ENCODE measurements around the gene PRKCE.
A peak's percentile ranks its signal among the peaks of the same experiment; 100 is the strongest.
"Not testable (repeated sequence)": the region's sequence is repeated elsewhere in the genome, so short reads cannot be mapped to it uniquely, and the experiment has no call there.

Gene PRKCE

DNA sequence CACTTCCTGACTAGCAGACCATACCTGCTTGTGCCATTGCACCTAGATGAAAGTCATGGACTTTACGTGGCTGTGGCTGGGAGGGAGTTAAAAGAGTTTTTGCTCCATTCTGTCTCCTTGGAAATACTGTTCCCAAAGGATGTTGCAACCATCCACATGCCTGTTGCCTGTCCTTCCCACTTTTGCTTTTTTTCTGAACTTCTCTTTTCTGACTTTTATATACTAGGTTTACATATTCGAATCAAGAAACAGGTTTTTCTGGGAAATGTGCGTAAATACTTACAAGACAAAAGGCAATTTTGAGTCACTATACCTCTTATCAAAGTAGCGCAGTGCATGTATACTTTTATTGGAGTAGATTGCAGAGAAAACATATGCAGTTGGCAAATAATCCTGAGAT lies 244.8 kb downstream of the PRKCE start:
- no peak for DNase-seq

DNA sequence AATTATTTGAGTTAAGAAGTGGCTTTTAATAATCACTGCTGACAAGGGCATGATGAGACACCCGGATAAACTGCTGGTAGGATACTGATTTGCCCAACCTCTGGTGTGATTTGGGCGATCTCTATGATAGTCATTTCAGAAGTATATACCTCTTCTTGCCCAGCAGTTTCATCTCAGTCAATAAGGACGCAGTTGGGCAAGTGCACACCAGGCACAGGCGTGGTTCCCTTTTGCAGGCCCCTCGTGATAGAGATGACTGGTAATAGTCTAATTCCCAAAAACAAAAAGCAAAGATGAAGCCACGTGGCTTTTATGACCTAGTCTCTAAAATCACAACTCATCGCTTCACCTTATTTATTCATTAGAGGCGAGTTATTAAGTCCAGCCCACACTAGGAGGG lies 246.4 kb downstream of the PRKCE start:
- DNase-seq = no peak

DNA sequence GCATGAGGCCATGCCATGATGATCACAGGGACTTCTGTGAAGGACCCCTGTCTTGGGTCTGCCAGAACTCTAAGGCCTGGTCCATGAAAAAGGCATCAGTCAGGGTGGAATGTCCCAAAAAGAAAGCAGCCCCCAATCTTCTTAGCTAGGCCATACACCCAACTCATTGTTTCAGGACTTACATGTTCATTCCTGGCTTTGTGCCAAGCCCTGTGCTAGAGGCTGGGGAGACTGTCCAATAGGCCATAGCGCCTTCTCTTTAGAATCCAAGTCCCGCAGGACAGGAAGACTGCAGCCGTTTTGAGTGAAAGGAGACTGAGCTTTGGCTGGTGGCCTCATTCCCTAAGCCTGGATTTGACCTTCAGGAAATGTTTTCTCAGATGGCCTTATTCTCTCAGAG lies 247.3 kb downstream of the PRKCE start:
- DNase-seq = no peak

DNA sequence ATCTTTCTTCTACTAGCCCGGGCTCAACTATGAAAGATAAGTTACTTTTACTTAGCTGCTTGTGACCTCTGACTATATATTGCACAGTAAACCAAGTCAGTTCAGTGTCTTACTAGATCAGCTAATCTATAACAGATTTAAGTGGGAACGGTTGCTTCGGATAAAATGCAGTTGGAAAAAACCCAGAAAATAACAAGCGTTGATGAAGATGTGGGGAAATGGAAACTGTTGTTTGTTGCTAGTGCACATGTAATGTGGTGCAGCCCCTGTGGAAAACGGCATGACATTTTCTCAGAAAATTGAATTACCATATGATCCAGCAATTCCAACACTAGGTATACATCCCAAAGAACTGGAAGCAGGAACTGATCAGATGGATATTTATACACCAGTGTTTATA lies 248.5 kb downstream of the PRKCE start:
- DNase-seq = no peak

DNA sequence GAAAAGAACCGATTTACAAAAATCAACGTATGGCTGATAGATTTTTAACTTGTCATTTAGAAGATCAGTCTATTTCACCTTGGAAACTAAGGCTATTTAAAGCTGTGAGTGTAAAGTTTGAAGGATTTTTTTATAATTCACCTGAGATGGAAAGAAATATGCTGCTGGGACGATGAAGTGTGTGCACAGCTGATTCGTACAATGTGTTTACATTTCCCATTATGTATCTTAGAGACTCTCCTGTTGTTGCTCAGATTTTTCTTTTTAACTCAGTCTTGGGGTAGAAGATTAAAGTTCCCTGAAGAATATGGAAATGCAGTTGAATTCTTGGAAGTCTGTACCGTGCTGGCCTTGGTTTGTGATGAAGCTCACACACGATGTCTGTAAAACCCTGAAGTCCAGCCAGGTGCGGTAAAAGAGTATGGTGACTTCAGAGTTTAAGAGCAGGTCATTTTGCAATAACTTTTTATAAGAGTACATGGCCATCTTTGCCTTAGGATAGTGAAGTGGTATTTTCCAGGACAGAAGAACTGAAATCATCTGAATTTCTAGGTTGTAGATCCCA lies 250.1 kb downstream of the PRKCE start:
- DNase-seq = no peak

DNA sequence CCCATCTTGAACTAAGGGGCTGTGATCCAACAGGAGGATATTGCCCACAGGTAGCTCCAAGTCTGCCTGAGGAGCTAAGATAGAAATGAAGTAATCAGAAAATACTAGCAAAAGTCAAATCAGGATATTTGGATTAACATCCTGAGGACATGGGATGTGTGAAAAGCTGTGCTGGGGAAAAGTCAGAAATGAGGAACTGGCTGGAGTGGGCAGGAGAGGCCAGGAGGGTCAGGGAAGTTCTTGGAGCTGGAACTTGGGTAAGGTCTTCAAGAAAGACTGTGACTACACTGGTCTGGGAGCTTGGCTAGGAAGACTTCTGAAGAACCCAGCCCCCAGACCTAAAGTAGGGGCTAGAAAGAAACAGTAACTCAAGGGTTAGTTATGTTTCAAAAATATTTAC lies 250.9 kb downstream of the PRKCE start:
- no peak for DNase-seq

DNA sequence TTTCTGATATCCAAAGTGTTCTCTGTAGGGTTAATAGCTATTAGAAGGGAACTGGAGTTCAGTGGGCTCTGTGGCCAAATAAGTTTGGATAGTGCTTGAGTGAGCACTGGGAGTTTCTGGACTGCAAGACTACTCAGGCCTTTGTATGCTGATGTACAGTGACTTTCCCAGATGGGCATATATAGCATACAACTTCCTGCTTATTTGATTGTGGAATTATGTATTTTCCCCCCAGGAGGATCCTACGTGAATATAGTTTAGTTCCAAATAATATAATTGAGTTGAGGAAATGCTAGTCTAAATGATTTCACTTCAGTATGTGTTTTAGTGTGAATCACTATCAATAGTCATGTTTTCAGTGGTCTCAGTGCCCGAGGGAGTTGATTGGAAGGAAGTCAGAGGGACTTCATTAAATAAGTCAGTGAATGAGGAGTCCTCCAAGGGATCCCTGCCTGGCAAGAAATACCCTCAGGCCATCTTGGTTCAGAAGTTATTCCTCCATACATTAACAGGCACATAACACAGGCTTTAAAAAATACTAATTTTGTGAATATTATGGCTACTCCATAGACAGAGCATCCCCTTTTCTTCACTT lies 251.4 kb downstream of the PRKCE start:
- DNase-seq = no peak

DNA sequence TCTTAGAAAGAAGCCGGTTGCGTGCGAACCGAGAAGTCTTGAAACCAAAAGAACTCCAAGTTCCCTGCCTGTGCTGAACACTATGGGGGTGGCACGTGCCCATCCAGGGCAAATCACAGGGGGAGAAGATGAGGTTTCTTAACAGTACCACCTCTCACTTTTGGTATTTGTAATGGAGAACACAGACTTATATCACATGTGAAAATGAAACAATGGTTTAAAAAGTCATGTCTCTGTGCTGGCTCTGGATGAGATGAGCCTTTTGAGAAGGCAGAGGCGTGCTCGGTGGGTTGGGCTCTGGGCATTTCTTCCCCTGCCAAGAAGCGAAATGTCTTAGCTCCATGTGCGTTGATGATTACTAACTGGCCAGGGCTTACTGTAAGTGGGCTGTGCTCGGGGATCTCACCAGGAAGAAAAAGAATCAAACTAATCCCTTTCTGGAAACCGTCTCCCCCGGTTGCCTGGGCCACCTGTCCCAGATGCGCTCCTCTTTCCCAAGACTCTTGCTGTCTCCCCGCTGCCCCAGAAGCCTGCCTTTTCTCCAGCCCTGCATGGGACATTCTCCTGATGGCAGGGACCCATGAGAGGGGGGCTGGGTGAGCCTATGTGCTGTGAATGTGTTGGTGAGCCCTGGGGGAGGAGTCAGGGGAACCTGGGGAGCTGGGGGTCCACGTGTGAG lies 252.9 kb downstream of the PRKCE start:
- DNase-seq = no peak

DNA sequence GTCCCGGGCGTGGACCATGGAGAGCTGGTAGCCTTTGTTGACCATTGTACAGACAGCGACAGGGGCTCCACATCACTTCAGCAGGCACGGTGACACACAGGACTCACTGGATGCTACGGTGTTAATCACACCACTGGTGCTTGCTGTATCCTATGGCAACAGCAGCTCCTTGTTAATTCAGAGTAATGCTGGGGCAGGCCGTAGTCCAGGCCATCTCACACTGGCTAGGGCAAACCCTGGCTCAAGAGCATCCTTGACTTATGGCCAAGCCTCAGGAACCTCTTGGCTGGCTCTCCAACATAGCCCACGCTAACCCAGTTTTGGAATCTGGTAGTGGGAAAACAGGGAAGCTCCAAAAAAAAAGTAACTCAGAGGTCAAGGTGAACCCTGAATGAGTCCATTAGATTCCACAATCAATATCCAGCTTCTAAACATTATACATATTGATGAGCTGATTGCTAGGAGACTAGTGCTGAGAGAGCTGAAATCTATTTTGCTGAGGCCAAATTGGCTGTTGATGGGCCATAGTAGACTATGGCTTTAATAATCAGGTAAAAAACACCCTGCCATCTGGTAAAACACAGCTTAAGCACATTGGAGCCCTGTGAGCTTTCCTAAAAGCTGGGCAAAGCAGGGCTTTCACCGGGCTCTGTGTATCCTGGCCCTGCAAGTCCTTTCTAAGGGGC lies 253.6 kb downstream of the PRKCE start:
- peak; percentile 30 for DNase-seq

DNA sequence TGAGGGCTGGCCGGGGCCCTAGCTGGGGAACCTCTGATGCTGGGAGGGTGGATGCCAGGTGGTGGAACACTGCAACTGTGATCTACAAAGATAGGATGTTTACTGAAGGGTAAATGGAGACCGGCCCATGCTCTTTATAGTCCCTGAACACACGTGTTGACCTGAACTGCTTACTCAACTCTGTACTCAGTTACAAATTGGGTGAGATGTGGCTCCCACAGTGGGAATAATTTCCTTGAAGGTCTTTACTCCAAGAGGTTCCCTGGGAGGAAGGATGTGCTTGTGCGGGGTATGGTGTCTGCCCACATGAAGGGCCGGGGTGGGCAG lies 254.1 kb downstream of the PRKCE start:
- DNase-seq = no peak

DNA sequence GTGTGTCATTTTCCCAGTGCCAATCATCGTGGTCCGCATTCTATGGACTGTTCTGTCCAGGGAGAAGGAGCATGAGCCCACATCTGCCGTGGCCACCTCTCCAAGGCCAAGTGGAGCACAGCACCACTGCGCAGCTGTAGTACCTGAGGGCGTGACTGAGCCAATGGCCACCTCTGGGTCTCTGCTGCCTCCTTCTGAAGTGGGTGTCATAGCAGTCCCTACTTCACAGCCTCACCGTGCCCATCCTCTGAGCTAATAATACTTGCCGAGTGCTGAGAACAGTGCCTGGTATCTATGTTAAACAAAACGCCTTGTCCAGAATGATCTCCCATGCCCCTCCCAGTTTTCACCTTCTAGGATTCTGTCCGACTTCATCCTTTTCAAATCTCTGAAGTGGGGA lies 256.1 kb downstream of the PRKCE start:
- no peak for DNase-seq

DNA sequence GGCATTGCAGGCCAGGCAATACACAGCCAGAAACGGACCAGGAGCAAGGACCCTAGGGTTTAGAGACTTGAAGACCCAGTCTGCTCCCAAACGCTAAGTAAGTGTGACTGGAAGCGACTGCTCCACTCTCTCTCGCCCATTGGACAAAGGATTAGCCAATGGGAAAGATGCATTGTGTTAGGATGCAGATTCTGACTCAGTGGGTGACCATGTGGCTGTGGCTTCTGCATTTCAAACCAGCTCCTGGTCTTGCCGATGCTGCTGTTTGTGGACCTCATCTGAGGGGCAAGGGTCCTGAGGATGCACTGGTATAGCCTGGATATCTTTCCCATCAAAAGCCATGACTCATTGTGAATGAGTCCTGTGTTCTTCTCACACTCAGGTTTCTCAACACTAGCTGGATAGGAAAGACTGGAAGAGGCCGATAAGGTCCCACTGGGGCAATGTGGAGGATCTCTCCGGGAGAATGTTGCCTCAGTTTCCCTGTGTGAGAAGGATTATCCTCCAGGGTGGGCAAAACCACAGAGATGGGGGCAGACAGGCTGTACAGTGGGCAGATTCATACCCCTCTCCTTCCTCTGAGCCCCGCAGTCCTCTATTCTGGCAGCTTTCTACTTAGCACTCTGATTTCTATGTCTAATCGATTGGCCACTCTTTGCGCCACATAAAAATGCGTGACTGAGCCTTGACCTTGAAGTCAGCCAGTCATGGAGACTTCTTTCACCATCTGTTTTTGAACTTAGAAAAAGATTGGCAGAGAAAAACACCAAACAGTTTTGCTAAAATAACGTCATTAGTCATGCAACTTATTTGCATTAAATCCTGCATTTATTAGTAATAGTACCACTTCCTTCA lies 257.1 kb downstream of the PRKCE start:
- DNase-seq = no peak

DNA sequence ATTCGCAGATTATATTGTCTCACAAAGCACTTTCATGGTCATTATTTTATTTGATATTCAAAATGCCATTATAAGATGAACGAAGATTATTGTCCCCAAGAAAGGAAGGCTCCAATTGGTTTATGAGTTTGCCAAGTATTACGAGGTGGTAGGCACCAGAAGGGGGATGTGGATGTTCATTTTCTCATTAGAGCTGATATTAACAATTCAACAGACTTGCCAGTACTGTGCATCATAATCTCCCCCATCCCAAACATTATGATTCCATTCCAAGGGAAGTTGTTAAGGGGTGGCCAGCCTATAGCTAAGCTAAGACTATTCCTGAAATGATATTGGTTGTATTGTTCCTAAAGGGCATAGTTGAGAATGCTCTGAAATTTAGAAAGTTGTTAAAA lies 257.7 kb downstream of the PRKCE start:
- DNase-seq = no peak

DNA sequence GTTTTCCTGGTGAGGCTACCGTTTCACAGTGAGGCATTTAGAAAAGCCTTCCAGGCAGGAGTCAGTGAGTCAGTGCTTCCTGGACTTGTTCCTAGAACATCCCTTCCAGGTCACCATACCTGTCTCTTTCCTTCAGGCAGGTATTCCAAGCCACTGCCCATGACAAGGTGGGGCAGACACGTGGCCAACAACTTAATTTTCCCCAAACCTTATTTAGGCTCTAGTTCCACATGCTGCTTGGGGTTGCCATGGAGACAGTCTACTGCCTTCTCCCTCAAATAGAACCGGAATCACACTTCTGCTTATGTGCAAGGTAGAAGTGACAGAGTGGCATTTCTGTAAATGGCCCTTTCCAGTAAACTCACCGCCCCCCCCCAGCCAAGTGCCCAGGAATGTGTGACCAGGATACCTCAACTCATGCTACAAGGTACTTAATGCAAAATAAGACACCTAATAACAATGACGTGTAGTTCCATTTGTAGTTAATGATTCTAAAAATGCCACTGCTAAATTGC lies 258.3 kb downstream of the PRKCE start:
- peak; percentile 23 for DNase-seq

DNA sequence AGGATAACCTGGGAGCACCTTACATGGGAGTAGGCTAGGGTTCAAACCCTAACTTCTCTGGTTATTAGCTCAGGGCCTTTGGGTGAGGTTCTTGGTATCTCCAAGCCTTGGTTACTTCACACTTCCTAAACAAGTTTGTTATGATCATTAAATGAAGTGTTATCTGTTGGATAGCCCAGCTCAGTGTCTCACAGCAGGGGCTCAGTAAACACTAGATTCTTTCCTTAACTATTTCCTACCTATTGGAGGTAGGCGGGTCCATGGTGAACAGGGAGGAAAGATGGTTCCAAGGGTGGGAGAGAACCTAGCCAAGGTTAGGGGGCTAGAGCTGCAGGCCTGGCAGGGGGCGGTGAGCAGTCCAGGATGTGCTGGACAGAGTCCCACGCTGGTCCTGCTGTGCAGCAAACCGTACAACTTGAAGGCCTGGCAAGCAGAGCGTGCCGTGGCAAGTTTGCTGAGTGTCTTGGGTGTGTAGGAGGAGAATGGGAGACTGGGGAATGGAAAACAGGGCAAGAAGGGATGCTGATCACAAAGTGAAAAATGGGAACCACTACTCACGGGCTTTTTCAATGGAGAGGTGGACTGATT lies 259.1 kb downstream of the PRKCE start:
- DNase-seq = no peak

DNA sequence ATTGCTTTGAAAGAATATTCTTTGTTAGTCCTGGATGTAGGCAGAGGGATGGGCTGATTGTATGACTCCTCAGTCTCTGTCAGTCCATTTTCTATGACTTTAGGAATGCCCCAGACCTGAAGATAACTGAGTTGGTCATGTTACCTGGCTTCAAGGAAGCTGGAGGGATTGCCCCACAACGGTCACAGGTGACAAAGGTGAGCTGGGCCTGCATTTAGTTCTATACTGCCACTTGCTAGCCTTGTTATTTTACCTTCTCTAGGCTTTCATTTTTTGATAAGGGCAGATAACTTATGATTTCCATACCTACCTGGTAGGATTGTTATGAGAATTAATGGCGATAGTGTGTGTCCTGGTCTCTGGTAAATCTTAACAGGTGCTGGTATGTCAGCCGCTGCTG lies 260.1 kb downstream of the PRKCE start:
- no peak for DNase-seq

DNA sequence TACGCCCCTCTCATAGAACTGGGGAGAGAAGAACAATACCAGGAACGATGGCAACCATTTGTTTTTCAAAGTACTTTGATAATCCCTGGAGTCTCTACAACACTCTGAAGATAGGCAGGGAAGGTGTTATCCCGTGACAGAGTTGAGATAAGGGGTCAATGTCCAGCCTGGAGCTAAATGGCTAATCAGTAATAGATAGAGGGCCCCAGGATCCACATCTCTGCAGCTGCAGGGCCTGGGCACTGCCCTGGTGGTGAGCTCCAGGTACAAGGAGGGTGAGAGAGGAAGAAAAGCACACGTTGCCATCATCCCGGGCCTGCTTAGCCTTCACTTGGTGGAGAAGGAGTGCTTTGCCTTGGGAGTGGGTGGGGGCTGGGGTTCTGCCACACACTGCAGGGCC lies 260.6 kb downstream of the PRKCE start:
- DNase-seq = no peak

DNA sequence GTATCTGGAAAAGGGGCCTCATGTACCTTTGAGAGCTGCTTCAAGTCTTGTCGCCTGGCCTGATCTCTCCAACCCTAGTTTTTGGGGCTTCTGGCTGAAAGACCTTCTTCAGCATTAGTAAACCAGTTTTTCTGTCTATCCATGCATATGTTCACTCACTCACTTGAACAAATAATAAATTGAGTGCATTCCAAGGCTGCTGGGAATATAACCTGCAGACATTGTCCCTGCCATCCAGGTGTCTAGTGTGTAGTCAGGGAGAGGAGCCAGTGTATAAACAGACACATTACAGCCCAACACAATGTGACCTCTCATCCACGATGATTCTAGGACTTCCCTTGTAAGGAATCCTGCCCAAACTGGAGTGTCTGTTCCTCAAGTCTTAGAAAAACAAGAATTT lies 262.1 kb downstream of the PRKCE start:
- peak; percentile 74 for DNase-seq

DNA sequence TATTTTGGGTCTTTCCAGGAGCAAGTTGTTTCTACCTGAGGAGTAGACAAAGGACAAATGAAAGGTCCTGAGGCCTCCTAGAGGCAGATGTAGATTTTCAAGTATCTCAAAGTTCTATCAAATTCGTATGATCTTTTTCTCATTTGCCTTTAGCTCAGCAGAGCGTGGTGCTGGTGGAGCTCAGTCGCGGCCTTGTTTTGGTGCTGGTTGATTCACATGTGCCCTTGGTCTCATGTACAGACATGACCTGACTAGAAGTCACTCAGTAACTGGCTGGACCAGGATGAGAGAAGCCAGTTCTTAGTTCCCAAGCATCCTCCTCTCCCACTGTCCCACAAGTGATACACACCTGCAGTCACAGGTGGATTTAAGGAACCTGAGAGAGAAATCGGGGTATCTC lies 264.0 kb downstream of the PRKCE start:
- no peak for DNase-seq

DNA sequence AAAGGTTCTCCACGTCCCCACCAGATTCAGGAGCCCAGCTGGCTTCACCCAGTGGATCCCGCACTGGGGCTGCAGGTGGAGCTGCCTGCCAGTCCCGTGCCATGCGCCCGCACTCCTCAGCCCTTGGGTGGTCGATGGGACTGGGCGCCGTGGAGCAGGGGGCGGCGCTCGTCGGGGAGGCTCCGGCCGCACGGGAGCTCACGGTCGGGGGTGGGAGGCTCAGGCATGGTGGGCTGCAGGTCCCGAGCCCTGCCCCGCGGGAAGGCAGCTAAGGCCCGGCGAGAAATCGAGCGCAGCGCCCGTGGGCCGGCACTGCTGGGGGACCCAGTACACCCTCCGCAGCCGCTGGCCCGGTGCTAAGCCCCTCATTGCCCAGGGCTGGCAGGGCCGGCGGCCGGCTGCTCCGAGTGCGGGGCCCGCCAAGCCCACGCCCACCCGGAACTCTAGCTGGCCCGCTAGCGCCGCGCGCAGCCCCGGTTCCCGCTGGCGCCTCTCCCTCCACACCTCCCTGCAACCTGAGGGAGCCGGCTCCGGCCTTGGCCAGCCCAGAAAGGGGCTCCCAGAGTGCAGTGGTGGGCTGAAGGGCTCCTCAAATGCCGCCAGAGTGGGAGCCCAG lies 266.2 kb downstream of the PRKCE start:
- DNase-seq = not testable (repeated sequence)

DNA sequence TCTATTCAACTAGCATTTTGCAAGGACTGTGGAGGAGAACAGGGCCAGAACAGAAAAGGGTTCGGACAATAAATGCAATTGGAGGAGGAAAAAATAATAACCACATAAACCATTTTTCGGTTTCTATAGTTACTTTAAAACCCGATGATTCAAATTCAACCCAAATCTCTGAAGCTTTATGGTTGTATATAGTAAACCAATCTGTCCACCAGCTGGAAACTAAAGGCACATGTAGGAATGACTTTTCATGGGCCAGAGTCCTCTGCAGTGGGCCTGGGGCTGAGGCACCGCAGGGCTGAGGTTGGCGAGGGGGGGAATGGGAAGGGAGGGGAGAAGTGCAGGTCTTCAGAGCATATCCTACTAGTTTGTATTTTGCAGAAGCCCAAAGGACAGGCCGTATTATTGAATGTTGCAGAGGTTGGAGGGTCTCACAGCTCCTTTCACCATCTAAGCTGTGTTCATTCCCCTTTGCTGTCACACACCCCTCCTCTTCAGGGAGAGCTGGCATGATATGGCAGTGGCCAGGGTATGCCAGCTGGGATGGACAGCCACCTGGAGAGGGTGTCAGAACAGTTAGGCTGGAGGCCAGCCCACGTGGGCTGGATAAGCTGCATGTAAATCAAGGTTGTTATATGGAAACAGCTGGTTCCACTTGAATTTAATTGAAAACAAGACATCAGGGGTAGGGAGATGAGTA lies 267.1 kb downstream of the PRKCE start:
- DNase-seq = no peak

All from DMS79 treated with DMSO at 0.1 percent for 48 hours (cell line).